Cortex of kidney (tissue), 1 donor: Measurements from ENCODE around the gene TMTC2.
"Not testable (repeated sequence)": the region's sequence is repeated elsewhere in the genome, so short reads cannot be mapped to it uniquely, and the experiment has no call there.

Experiments
- DNase-seq: peaks from one replicate; lab custom pipeline; 2025; lab: John Stamatoyannopoulos, UW

The TMTC2 gene

GRCh38 chr12:83077041-83077440 lies 390.3 kb downstream of the TMTC2 start:
- no peak for DNase-seq

- no peak for DNase-seq
Measured at GRCh38 chr12:83082690-83083276, 396.1 kb downstream of the TMTC2 start.

GRCh38 chr12:83083616-83084015 lies 396.9 kb downstream of the TMTC2 start:
- no peak for DNase-seq

- no peak for DNase-seq
Measured at GRCh38 chr12:83084516-83085234, 398.0 kb downstream of the TMTC2 start.

- DNase-seq: no peak
Measured at GRCh38 chr12:83086023-83086422, 399.3 kb downstream of the TMTC2 start.

GRCh38 chr12:83089575-83089974 lies 402.9 kb downstream of the TMTC2 start:
- no peak for DNase-seq

GRCh38 chr12:83092129-83092528 lies 405.4 kb downstream of the TMTC2 start:
- DNase-seq: no peak

- no peak for DNase-seq
Measured at GRCh38 chr12:83092606-83093005, 405.9 kb downstream of the TMTC2 start.

- no peak for DNase-seq
Measured at GRCh38 chr12:83093426-83093825, 406.7 kb downstream of the TMTC2 start.

GRCh38 chr12:83097643-83098342 lies 411.1 kb downstream of the TMTC2 start:
- no peak for DNase-seq

- no peak for DNase-seq
Measured at GRCh38 chr12:83099436-83099835, 412.7 kb downstream of the TMTC2 start.

- no peak for DNase-seq
Measured at GRCh38 chr12:83102499-83102898, 415.8 kb downstream of the TMTC2 start.

- DNase-seq: no peak
Measured at GRCh38 chr12:83106873-83107272, 420.2 kb downstream of the TMTC2 start.

- DNase-seq: no peak
Measured at GRCh38 chr12:83110424-83110823, 423.7 kb downstream of the TMTC2 start.

GRCh38 chr12:83113945-83114344 lies 427.2 kb downstream of the TMTC2 start:
- DNase-seq: no peak

GRCh38 chr12:83114966-83115365 lies 428.3 kb downstream of the TMTC2 start:
- DNase-seq: no peak

GRCh38 chr12:83117926-83118325 lies 431.2 kb downstream of the TMTC2 start:
- DNase-seq: not testable (repeated sequence)

- no peak for DNase-seq
Measured at GRCh38 chr12:83121897-83122622, 435.4 kb downstream of the TMTC2 start.

- DNase-seq: no peak
Measured at GRCh38 chr12:83122623-83122934, 435.9 kb downstream of the TMTC2 start.

GRCh38 chr12:83123039-83123438 lies 436.3 kb downstream of the TMTC2 start:
- DNase-seq: no peak

GRCh38 chr12:83128540-83128939 lies 441.8 kb downstream of the TMTC2 start:
- no peak for DNase-seq

GRCh38 chr12:83130178-83130577 lies 443.5 kb downstream of the TMTC2 start:
- no peak for DNase-seq

- no peak for DNase-seq
Measured at GRCh38 chr12:83132360-83132759, 445.7 kb downstream of the TMTC2 start.
